Gastrocnemius medialis (tissue), 4 donors: ENCODE data around the gene STK39. TPM values are rescaled to one million over a fixed set of nuclear protein-coding genes. Genes with fewer than 3 reads are reported as not detected.

Experiments
- ATAC-seq, 2 donors: fragments of 150-250 bp; one replicate each; pipeline ENCODE4 v1.9.1; 2016
- DNase-seq, 2 donors: peaks; one replicate each; pipeline ENCODE4 v3.0.0-alpha.2; 2019
- H3K27ac ChIP-seq, 4 donors: fragments of 200-600 bp; sonication (generic); 1 replicate in 1 of 4; 2 replicates in 3 of 4; pipeline ENCODE4 v1.5.1; 2016 to 2018; ENCODE audit warnings: mild to moderate bottlenecking in 2 of 4, moderate library complexity in 1 of 4
- H3K27me3 ChIP-seq, 3 donors: fragments of 200-600 bp; sonication (generic) in 2 of 3; 1 replicate in 1 of 3; 2 replicates in 2 of 3; pipeline versions ENCODE4 v1.5.1 to v1.6.0; 2016 to 2019; ENCODE audit warnings: mild to moderate bottlenecking in 1 of 3, moderate library complexity in 1 of 3
- H3K36me3 ChIP-seq, 2 donors: fragments of 200-600 bp; sonication (generic) in 1 of 2; one replicate each; pipeline ENCODE4 v1.5.1; 2017 to 2018
- H3K4me1 ChIP-seq, 2 donors: fragments of 200-600 bp; sonication (generic) in 1 of 2; one replicate each; pipeline ENCODE4 v1.5.1; 2016 to 2017; ENCODE audit warnings: mild to moderate bottlenecking in 2 of 2
- H3K4me3 ChIP-seq, 4 donors: fragments of 200-600 bp; sonication (generic) in 3 of 4; 1 replicate in 1 of 4; 2 replicates in 3 of 4; pipeline ENCODE4 v1.5.1; 2016 to 2019; ENCODE audit warnings: mild to moderate bottlenecking in 2 of 4
- H3K9me3 ChIP-seq, 3 donors: fragments of 200-600 bp; sonication (generic) in 2 of 3; 1 replicate in 1 of 3; 2 replicates in 2 of 3; pipeline ENCODE4 v1.5.1; 2016 to 2019
- POLR2A ChIP-seq, 2 donors: fragments of 450-650 bp; IDR thresholded peaks; one replicate each; pipeline ENCODE4 v1.6.1; 2017; ENCODE audit warnings: antibody characterized with exemption in 2 of 2, mild to moderate bottlenecking in 2 of 2, moderate library complexity in 2 of 2
- in situ Hi-C, 4 donors: fragments of 200-750 bp; cut with MboI; loops; one replicate each; pipeline versions ENCODE4 v1.15.0 to v1.8.0; 2017; ENCODE audit warnings: low sequenced_read_pairs in 4 of 4
- intact Hi-C: fragments of 100-400 bp; cut with DNase I; formaldehyde crosslinking; loops from one replicate; pipeline ENCODE4 v1.15.1; 2023; ENCODE audit warnings: low total_unique reads
- total RNA-seq, 4 donors: library from RNA; depleted of rRNA; stranded (reverse); fragments of >200 nt; gene quantifications; one replicate each; pipeline versions ENCODE4 v1.1.0 to v1.2.3, GENCODE V29; 2016
- TF ChIP-seq, protein P1 (sequence below), 5 experiments: fragments of 450-650 bp in 3 of 5; fragments of 200-600 bp in 2 of 5; sonication (generic) in 2 of 5; IDR thresholded peaks in 4 of 5; conservative IDR thresholded peaks in 1 of 5; 1 replicate in 4 of 5; 2 replicates in 1 of 5; pipeline ENCODE4 v1.5.1; 2016 to 2019; ENCODE audit warnings: antibody characterized with exemption in 5 of 5, mild to moderate bottlenecking in 3 of 5, moderate library complexity in 3 of 5

STK39 gene
- total RNA-seq, 4 donors from 2014 or later = 0.66 to 2.9 (median 1.9) TPM

DNA sequence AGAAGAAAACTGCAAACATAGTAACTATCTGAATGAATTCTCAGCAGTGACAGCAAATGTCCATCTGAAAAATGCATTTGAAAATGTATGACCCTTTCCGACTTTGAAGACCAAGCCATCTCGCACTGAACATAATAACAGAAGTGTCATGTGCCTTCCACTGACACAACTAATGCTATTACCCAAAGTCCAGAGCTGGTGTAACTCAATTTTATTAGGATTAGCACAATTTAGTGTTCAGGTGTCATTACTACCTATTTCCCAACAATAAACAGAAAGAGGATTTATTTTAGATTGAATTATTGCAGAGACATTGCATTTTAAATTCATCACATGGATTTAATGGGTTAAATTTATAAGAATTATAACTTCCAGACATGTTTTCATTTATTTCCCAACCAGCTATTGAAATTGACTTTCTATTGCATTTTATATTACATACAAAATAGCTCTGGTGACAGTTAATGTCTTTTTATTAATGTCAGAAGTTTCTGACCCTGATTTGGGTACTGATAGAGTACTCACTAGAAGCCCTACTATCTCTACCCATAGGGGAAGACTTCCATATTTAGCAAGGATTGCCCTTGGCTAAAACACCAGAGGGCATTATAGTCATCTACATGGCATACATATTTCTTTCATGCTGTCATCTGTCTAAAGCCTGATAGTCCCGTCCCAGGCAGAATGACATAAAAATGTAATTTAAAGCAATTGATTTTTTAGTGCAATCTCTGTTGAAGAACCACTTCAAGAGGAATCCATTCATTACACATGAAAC lies 7.0 kb upstream of the STK39 start:
- Histone ChIP-seq H3K4me3 (no peak overlapping the region), H3K27ac (no peak overlapping the region), H3K9me3 (no peaks in the 10 kb centered on the region), H3K36me3 (no peaks in the 10 kb centered on the region), H3K4me1 (no peaks in the 10 kb centered on the region), H3K27me3 (no peaks in the 10 kb centered on the region)
- TF ChIP-seq, protein P1, sequence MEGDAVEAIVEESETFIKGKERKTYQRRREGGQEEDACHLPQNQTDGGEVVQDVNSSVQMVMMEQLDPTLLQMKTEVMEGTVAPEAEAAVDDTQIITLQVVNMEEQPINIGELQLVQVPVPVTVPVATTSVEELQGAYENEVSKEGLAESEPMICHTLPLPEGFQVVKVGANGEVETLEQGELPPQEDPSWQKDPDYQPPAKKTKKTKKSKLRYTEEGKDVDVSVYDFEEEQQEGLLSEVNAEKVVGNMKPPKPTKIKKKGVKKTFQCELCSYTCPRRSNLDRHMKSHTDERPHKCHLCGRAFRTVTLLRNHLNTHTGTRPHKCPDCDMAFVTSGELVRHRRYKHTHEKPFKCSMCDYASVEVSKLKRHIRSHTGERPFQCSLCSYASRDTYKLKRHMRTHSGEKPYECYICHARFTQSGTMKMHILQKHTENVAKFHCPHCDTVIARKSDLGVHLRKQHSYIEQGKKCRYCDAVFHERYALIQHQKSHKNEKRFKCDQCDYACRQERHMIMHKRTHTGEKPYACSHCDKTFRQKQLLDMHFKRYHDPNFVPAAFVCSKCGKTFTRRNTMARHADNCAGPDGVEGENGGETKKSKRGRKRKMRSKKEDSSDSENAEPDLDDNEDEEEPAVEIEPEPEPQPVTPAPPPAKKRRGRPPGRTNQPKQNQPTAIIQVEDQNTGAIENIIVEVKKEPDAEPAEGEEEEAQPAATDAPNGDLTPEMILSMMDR (IDR thresholded peaks at IDR 0.05 in 4 of 5, conservative IDR thresholded peaks at IDR 0.05 in 1 of 5) = no peak
- no peak for TF ChIP-seq POLR2A (IDR thresholded peaks at IDR 0.05)
- intact Hi-C loops (no loop called here), in situ Hi-C loops (no loop called here)
- DNase-seq = no peak
- no peak for ATAC-seq

DNA sequence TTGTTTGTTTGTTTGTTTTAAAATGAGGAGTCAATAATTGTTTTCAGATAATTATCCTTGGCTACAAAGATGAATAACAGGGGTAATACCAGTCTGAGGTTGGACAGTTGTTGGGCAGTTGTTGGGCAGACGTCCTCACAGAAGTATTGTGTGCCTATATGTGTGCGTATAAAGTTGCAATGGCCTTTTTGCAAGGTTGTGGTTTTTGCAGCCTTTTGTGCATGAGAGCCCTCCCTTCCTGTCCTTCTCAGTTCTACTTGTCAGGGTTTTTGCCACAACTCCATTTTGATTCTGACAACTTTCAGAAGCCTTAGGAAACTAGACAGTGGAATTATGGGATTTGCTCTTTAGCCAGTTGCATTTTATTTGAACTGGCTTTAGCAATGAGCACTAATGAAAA lies 6.0 kb upstream of the STK39 start:
- ATAC-seq = no peak
- in situ Hi-C loops = no loop called here
- no peak for DNase-seq

DNA sequence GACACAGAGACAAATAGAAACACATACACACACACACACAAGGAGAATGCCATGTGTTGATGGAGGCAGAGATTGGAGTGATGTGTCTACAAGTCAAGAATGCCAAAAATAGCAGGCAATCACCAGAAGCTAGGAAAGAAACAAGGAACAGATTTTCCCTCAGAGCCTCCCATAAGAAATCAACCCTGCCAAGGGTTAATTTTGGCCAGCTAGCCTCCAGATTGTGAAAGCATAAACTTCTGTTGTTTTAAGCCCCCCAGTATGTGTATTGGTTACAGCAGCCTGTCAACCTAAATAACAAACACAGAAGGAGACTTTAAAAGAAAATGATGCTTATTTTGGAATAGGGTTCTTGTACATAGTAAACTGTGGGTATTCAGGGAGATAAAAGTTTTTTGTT lies 5.6 kb upstream of the STK39 start:
- Histone ChIP-seq H3K4me1 (no peaks in the 10 kb centered on the region), H3K27me3 (no peaks in the 10 kb centered on the region), H3K27ac (no peak overlapping the region), H3K4me3 (no peak overlapping the region), H3K9me3 (no peaks in the 10 kb centered on the region), H3K36me3 (no peaks in the 10 kb centered on the region)
- no peak for ATAC-seq
- TF ChIP-seq POLR2A (IDR thresholded peaks at IDR 0.05) = no peak
- TF ChIP-seq, protein P1 (IDR thresholded peaks at IDR 0.05 in 4 of 5, conservative IDR thresholded peaks at IDR 0.05 in 1 of 5) = no peak
- intact Hi-C loops (no loop called here), in situ Hi-C loops (no loop called here)
- no peak for DNase-seq

More for the DNA sequence above, 6.0 kb upstream of the STK39 start:
- no peak for TF ChIP-seq POLR2A (IDR thresholded peaks at IDR 0.05)
- TF ChIP-seq, protein P1 (IDR thresholded peaks at IDR 0.05 in 4 of 5, conservative IDR thresholded peaks at IDR 0.05 in 1 of 5) = no peak
- no peak overlapping the region for H3K4me3 ChIP-seq
- no peaks in the 10 kb centered on the region for H3K36me3 ChIP-seq
- no peaks in the 10 kb centered on the region for H3K27me3 ChIP-seq
- H3K9me3 ChIP-seq = no peaks in the 10 kb centered on the region
- intact Hi-C loops = no loop called here
- no peaks in the 10 kb centered on the region for H3K4me1 ChIP-seq
- H3K27ac ChIP-seq = no peak overlapping the region

DNA sequence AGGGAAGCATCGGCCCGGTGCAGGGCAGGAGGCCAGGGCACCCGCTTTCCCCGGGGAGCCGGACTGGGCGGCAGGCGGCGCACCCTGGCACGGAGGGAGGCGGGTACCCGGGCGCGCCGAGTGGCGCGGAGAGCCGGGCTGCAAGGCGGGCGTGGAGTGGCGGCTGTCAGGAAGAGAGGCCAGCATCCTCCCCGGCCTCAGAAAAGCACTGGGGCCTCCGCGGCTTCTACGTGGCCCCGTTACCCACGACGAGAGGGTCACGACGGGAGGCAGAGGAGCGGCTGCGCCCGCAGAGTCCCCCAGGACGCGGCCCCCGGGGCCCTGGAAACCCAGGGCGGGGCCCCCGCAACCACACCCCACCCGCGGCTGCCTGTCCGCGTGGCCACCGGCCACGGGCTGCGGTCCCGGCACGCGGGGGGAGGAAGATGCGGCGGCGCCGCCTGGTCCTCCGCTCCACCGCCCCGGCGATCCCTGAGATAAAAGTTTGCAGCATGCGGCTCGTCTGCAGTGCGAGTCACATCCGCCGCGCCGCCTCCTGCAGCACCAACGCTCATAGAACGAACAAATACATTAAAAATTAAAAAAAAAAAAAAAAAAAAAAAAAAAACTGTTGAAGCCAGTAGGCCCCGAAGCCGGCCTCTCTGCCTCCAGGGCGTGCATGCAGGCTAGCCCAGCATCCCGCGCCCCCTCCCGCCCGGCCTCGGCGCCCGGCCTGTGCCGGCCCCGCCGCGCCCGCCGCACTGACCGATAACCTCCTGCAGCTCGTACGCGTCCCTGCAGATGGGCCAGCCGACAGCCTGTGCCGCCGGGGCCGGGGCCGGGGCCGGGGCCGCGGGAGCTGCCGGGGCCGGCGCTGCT lies 683 bp downstream of the STK39 start:
- no peaks in the 10 kb centered on the region for H3K27me3 ChIP-seq
- intact Hi-C loops (no loop called here), in situ Hi-C loops (no loop called here)
- no peak for TF ChIP-seq POLR2A (IDR thresholded peaks at IDR 0.05)
- TF ChIP-seq, protein P1 (IDR thresholded peaks at IDR 0.05 in 4 of 5, conservative IDR thresholded peaks at IDR 0.05 in 1 of 5) = no peak
- peak; percentile 6 to 19 for DNase-seq
- no peaks in the 10 kb centered on the region for H3K9me3 ChIP-seq
- H3K27ac ChIP-seq = peak overlapping the region; percentile 54 to 69 (median 58)
- H3K4me1 ChIP-seq = peaks cover 0 to 3% of the 10 kb centered on the region in 2 donors
- H3K36me3 ChIP-seq = no peaks in the 10 kb centered on the region
- H3K4me3 ChIP-seq = peak overlapping the region; percentile 51 to 77 (median 66)
- peak; percentile 43 to 45 for ATAC-seq
